ENCODE measurements around the gene TNRC18. TPM values are rescaled to one million over a fixed set of nuclear protein-coding genes. Genes with fewer than 3 reads are reported as not detected.
A peak's percentile ranks its signal among the peaks of the same experiment; 100 is the strongest.

Gene TNRC18
- total and polyA plus RNA-seq, 2 experiments from 2014 or later = 3.7 to 51.8 TPM

DNA sequence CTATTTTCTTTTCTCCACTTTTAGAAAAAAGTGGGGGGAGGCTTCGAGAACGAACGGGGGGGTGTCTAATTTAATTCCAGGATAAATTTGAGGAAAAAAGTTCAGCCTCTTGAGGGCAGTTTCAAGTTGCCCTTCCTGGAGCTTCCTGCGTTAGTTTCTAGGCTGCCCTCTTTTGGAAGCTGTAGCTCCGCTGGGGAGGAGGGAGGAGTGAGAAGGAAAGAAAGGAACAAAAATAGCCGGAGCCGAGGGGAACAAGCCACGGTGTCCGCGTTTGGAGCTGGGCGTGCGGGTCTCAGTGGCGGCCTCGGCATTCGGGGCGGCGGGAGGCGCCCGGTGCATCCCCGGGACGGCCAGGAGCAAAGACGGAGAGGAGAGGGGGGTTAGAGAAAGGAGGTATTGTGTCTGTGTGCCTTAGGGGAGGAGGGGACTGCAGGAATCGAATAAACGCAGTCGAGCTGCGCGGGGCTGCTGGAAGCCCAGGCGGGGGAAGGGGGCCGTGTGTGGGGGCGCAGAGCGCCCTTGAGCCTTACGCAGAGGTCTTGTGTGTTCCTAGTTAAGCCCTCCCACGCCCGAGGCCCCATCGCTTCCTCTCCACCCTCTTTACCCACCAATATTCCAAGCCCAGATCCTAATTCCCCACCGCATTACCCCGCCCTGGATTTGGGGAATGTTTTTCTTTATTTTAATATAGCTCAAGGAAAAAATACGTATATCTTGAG, 2.0 kb upstream of the TNRC18 start:
- peaks cover 92% of the 10 kb centered on the region for H3K79me2 ChIP-seq (ENCODE audit: insufficient read depth)
- no peaks in the 10 kb centered on the region for H3K36me3 ChIP-seq (ENCODE audit: low read depth)
- peak overlapping the region; percentile 98 for H3K27ac ChIP-seq
- no peaks in the 10 kb centered on the region for H3K9me3 ChIP-seq (ENCODE audit: low read depth)
- H3F3A ChIP-seq (ENCODE audit: insufficient read depth) = peaks cover 9% of the 10 kb centered on the region
- 1 to 4% methylated on average over 22 to 38 of the region's 38 CpGs for WGBS, 2 experiments (ENCODE audit: low coverage in 1 of 2, low lambda C conversion rate in 2 of 2, missing lambda C conversion rate in 2 of 2)
- DNase-seq = peak; percentile 94
- peak overlapping the region; percentile 95 for H3K9ac ChIP-seq
- in situ Hi-C loops (cut with MboI) = no loop called here
- H3K4me3 ChIP-seq = peak overlapping the region; percentile 87
- H2AFZ ChIP-seq = peak overlapping the region; percentile 33; the same call in 1 of the 2 replicates
- no peaks in the 10 kb centered on the region for H3K27me3 ChIP-seq (replicated peaks; ENCODE audit: insufficient read depth)
- TF ChIP-seq EZH2phosphoT487 (IDR thresholded peaks at IDR 0.05; ENCODE audit: insufficient read depth, low read depth) (no peak), EZH2 (IDR thresholded peaks at IDR 0.05; ENCODE audit: insufficient read depth, poor library complexity, severe bottlenecking) (no peak)
- H3K4me1 ChIP-seq (ENCODE audit: insufficient read depth) = 0 out of 2 replicates have a peak, but pooled peaks cover 4% of the 10 kb centered on the region
- peak overlapping the region; percentile 93 for H3K4me2 ChIP-seq (ENCODE audit: unreplicated experiment)
- H4K20me1 ChIP-seq (ENCODE audit: insufficient read depth) = no peaks in the 10 kb centered on the region
- H3K9me2 ChIP-seq (ENCODE audit: insufficient read depth) = no peaks in the 10 kb centered on the region

DNA sequence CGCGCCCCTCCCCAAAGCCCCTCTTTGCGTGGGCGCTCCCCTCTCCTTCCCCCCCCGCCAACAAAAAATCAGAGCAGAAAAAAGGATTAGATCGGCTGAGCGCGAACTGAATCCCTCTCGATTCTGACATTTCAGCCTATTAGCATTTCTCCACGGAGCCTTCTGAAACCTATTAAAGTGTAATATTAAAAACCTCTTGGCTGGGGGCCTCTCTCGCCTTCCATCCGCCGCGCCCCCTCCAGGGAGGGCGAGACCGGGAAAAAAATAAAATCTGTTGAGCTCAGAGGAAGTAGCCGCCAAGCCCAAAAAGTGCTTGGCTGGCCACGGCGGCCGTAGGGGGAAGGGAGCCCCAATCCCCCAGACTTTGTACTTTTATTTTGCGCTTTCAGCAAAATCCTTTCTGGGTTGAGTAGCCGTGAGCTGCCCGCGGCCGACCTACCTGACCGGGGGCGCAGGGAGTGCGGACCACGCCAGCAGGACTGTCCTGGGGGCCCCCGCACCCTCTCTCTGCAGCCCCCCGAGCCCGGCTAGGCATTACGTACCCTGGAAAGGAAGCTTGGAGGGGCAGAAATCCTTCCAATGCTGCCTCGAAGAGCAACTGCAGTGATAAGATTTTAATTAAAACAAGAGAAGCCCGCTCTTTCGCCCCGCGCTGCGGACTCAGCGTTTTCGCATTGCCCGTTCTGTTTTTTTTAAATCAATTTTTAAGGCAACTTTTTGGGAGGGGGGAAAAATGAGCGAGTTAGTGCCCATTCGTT, 1.3 kb upstream of the TNRC18 start:
- Histone ChIP-seq H3F3A (ENCODE audit: insufficient read depth) (peaks cover 9% of the 10 kb centered on the region), H3K9me3 (ENCODE audit: low read depth) (no peaks in the 10 kb centered on the region), H4K20me1 (ENCODE audit: insufficient read depth) (no peaks in the 10 kb centered on the region), H3K36me3 (ENCODE audit: low read depth) (no peaks in the 10 kb centered on the region), H3K27ac (peak overlapping the region; percentile 98), H3K27me3 (replicated peaks; ENCODE audit: insufficient read depth) (no peaks in the 10 kb centered on the region), H3K4me3 (peak overlapping the region; percentile 87), H2AFZ (peak overlapping the region; percentile 33), H3K4me1 (ENCODE audit: insufficient read depth) (no peaks in the 10 kb centered on the region), H3K9ac (peak overlapping the region; percentile 95), H3K79me2 (ENCODE audit: insufficient read depth) (peaks cover 92% of the 10 kb centered on the region), H3K9me2 (ENCODE audit: insufficient read depth) (no peaks in the 10 kb centered on the region), H3K4me2 (ENCODE audit: unreplicated experiment) (peak overlapping the region; percentile 93)
- no peak for TF ChIP-seq EZH2phosphoT487 (IDR thresholded peaks at IDR 0.05; ENCODE audit: insufficient read depth, low read depth)
- WGBS, 2 experiments (ENCODE audit: low coverage in 1 of 2, low lambda C conversion rate in 2 of 2, missing lambda C conversion rate in 2 of 2) = 0 to 2% methylated on average over 40 to 44 of the region's 44 CpGs
- DNase-seq = peak; percentile 76
- in situ Hi-C loops (cut with MboI) = no loop called here

DNA sequence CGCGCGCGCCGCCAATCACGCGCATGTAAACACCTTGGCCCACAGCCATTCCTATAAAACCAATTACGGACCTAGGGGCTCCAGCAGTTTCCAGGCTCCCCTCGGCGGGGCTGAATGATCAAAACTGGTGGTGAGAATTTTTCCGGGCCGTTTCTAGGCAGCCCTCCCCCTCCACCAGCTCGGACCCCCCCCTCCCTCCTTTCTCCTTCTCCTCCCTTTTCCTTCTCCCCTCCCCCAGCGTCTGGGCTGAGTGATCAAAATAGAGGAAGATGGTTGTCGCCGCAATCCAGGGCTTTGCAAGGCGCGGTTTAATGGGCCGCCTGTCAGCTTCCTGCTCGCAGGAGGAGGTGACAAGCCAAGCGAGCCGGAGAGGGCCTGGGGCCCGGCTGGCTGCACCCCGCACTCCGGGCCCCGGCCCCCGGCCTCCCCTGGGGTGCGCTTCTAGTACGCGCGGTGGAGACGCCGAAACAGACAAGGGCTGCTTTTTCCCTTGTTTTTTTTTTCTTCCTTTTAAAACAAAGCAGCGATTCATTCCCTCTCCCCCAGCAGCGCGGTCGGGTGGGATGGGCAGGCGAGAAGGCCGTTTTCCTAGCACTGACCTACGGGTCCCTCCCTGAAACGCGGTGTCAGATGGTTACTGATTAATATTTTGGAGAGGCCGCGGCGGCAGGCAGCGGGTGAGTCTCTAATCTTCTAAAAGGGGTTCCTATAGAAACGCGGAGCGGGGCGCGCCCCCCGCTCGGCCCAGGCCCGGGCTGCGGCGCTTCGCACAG, 528 bp upstream of the TNRC18 start:
- Histone ChIP-seq H3K4me2 (ENCODE audit: unreplicated experiment) (peak overlapping the region; percentile 93), H3K9ac (peak overlapping the region; percentile 95), H3F3A (ENCODE audit: insufficient read depth) (peaks cover 9% of the 10 kb centered on the region), H2AFZ (peak overlapping the region; percentile 33), H3K9me3 (ENCODE audit: low read depth) (no peaks in the 10 kb centered on the region), H3K27ac (peak overlapping the region; percentile 98), H3K9me2 (ENCODE audit: insufficient read depth) (no peaks in the 10 kb centered on the region), H3K27me3 (replicated peaks; ENCODE audit: insufficient read depth) (no peaks in the 10 kb centered on the region), H3K4me3 (peak overlapping the region; percentile 87), H3K36me3 (ENCODE audit: low read depth) (no peaks in the 10 kb centered on the region), H4K20me1 (ENCODE audit: insufficient read depth) (no peaks in the 10 kb centered on the region), H3K4me1 (ENCODE audit: insufficient read depth) (no peaks in the 10 kb centered on the region), H3K79me2 (ENCODE audit: insufficient read depth) (peaks cover 92% of the 10 kb centered on the region)
- DNase-seq = peak; percentile 100
- WGBS, 2 experiments (ENCODE audit: low coverage in 1 of 2, low lambda C conversion rate in 2 of 2, missing lambda C conversion rate in 2 of 2) = 0 to 1% methylated on average over 34 to 57 of the region's 57 CpGs
- TF ChIP-seq EZH2 (IDR thresholded peaks at IDR 0.05; ENCODE audit: insufficient read depth, poor library complexity, severe bottlenecking) = no peak
- TF ChIP-seq EZH2phosphoT487 (IDR thresholded peaks at IDR 0.05; ENCODE audit: insufficient read depth, low read depth) = no peak
- in situ Hi-C loops (cut with MboI) = no loop called here

Measured in GM23248 (cell line).